GM12801 (cell line): Measurements from ENCODE around the gene CTBS.

ENCODE experiments used
- CTCF ChIP-seq: IDR thresholded peaks from one replicate; pipeline ENCODE4 v1.5.1; 2011; ENCODE audit warnings: control low read depth; ENCODE audit not compliant: insufficient read length; ENCODE audit errors: extremely low read depth

Gene CTBS

GRCh38 chr1:84603223-84603622, 29.0 kb upstream of the CTBS start:
- no peak for TF ChIP-seq CTCF

GRCh38 chr1:84600796-84601195, 26.6 kb upstream of the CTBS start:
- no peak for TF ChIP-seq CTCF

GRCh38 chr1:84598846-84599741, 24.9 kb upstream of the CTBS start:
- TF ChIP-seq CTCF = no peak

- no peak for TF ChIP-seq CTCF
These were observed 24.2 kb upstream of the CTBS start for GRCh38 chr1:84598418-84598817.

- no peak for TF ChIP-seq CTCF
These were observed 22.8 kb upstream of the CTBS start for GRCh38 chr1:84597011-84597410.

GRCh38 chr1:84587099-84587498, 12.9 kb upstream of the CTBS start:
- no peak for TF ChIP-seq CTCF

- no peak for TF ChIP-seq CTCF
These were observed 11.6 kb upstream of the CTBS start for GRCh38 chr1:84585803-84586202.
